Eye (tissue), 1 donor: ENCODE results near the gene LPIN1.

Experiments used
- DNase-seq: peaks from one replicate; pipeline ENCODE4 v3.0.0-alpha.2; 2015

Gene LPIN1

DNA sequence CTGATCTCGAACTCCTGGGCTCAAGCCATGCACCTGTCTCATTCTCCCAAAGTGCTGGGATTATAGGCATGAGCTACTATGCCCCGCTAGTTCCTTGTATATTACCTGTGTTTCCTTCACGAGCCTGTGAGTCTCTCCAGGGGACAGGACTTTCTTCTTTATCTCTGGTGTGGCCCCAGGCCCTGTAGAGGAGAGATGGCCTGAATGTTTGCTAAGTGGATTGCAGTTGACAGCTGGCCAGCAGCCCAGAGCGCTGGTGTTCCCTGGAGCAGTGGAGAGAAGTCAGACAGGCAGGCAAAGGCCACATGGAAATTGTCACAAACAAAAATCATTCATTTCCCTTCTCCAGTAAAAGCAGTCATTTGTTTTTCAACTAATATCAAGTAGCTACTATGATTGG lies 17.9 kb downstream of the LPIN1 start:
- DNase-seq: no peak

DNA sequence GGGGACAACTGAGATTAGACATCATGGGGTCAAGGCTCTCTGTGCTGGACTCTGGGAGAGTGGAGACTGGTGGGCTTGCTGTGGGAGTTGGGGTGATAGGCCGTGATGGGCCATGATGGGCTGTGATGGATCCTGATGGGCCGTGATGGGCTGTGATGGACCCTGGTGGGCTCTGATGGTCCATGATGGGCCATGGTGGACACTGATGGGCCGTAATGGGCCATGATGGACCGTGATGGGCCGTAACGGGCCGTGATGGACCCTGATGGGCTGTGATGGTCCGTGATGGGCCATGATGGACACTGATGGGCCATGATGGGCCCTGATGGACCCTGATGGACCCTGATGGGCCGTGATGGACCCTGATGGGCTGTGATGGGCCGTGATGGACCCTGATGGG lies 18.5 kb downstream of the LPIN1 start:
- no peak for DNase-seq

GRCh38 chr2:11765501-11765900 lies 19.1 kb downstream of the LPIN1 start:
- DNase-seq: no peak

GRCh38 chr2:11766016-11766415 lies 19.6 kb downstream of the LPIN1 start:
- no peak for DNase-seq

GRCh38 chr2:11767779-11768178 lies 21.3 kb downstream of the LPIN1 start:
- DNase-seq: no peak

GRCh38 chr2:11768946-11769345 lies 22.5 kb downstream of the LPIN1 start:
- no peak for DNase-seq

DNA sequence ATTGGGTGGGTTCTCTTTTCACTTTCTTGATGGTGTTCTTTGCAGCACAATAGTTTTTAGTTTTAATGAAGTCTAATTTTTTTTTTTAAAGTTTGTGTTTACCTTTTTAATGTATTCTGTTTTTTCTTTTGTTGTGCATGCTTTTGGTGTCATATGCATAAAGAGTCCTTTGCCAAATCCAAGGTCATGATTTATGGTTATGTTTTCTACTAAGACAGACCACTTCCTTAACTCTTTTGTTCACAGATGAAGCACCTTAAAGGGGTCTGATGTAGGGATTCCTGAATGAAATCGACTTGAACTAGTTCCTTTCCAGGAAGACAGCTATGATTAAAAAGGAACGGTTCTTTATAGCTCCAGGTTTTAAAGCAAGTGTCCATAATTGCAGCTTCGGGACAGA lies 23.1 kb downstream of the LPIN1 start:
- DNase-seq: no peak

GRCh38 chr2:11770531-11771188 lies 24.2 kb downstream of the LPIN1 start:
- no peak for DNase-seq

DNA sequence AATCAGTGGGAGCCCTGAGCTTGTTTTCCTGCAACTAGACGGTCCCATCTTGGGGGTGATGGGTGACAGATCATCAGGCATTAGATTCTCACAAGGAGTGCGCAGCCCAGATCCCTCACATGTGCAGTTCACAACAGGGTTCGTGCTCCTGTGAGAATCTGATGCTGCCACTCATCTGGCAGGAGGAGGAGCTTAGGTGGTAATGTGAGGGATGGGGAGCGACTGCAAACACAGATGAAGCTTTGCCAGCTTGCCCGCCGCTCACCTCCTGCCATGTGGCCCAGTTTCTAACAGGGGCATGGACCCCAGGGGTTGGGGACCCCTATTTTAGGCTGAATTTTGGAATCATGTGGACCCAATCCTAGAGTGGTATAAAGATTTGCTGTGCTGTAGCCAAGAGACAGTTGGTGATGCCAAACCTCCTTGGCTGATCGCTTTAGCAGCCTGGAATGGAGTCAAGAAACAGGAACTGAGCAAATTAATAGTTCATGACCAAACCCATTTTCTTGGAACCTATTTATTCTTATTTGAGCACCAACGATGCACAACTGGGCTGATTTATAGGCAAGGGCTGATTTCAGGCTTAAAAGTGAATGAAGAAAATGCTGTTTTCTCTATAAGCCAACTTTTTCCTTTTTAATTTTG lies 25.7 kb downstream of the LPIN1 start:
- no peak for DNase-seq

- DNase-seq: no peak
Measured at GRCh38 chr2:11773111-11773510, 26.7 kb downstream of the LPIN1 start.

- no peak for DNase-seq
Measured at GRCh38 chr2:11773747-11774525, 27.5 kb downstream of the LPIN1 start.

GRCh38 chr2:11774600-11774999 lies 28.2 kb downstream of the LPIN1 start:
- no peak for DNase-seq

DNA sequence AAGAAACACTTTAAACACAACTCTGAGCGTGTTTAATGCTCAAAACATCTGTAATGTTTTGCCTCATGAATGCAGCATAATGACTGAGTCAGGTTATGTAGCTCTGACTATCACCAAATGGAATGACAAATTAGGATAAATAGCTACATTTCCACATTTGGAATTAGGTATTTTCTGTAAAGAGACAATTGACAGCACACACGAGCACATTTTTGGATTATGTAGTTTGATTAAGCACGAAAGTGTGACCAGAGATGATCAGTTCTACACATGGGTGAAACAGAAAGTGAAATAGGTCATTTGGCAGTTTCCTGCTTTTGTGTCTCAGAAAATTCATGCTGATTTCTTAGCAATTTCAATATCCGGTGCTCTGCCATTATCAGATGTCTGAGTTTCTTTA lies 29.0 kb downstream of the LPIN1 start:
- no peak for DNase-seq

DNA sequence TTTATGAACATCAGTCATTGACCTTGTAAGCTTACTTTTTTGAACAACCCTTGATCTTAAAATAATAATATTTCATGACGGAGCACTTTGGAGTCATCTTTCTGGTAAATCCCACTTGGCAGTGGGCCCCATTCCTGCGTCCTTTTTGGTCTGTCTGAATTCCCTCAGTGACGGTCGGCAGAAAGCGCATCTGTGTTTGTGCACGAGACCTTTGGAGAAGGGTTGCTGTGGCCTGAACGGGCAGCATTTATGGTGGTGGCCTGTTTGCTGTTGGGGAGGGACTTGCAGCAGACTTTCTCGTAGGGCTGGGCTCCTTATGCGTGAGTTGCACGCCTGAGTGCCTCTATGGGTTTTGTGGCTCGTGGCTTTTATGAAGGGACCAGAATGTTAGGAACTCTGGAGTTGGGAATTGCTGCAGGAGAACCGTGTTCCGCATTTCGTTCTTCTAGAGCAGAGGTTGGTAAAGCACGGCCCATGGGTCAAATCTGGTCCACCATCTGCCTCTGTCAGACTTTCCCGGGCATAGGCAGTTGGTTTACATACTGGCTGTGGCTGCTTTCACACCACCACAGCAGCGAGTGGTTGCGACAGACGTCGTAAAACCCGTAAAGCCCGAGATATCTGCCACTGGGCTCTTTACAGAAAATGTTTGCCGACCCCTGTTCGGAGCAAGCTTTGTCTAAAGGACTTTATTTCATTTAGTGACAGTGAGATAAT lies 30.8 kb downstream of the LPIN1 start:
- no peak for DNase-seq

GRCh38 chr2:11777886-11778415 lies 31.5 kb downstream of the LPIN1 start:
- DNase-seq: no peak

DNA sequence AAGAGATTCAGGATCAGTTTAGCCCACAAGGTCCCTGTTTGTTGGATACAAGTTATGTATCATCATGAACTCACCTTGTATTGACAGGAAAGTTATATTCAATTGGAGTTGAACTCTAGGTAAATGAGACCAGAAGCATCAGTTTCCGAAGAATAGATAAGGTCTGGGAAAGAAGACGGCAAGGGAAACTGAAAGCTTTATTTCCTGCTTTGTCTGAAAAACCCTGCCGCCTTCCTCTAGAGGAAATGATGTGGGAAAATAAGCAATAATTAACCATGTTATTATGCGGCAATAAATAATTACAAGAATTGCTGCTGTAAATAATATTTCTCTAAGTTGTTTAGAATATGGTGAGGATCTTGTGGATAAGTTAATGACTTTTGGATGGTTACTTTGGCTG lies 32.0 kb downstream of the LPIN1 start:
- DNase-seq: no peak

- peak; percentile 86 for DNase-seq
Measured at GRCh38 chr2:11778923-11779757, 32.7 kb downstream of the LPIN1 start.

DNA sequence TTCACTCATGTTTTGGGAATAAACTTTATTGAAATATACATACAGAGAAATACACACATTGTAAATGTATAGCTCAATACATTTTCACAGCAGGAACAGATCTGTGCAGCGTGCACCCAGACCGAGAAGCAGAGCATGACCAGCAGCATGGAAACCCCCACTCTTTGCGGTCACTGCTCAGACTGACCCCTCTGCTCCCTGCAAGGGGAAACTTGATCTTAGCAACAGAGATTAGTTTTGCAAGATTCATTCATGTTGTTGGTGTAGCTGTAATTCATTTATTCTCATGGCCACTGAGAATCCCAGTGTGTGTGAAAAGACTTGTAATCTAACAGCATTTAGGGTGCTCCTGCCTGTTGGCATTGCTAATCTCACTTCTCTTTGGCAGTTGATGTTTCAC lies 35.2 kb downstream of the LPIN1 start:
- no peak for DNase-seq

DNA sequence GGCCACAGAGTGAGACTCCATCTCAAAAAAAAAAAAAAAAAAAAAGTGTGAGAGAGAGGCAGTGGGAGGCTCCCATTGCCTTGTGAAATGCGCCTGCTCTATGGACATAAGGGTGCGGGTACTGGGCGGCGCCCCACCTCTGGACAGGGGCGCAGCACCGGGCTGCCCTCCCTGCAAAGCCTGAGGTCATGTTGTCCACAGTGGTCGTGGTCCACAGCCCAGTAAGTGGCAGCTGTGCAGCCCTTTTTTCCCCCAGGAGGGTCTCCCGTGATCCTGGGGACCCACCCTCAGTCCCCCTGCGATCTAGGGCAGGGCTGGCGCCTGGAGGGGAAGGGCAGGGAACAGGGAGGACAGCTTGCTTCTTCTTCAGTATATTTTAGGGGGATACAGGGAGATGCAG lies 37.8 kb downstream of the LPIN1 start:
- no peak for DNase-seq

GRCh38 chr2:11784747-11785610 lies 38.5 kb downstream of the LPIN1 start:
- peak; percentile 82 for DNase-seq

GRCh38 chr2:11785611-11785940 lies 39.1 kb downstream of the LPIN1 start:
- no peak for DNase-seq
